Naive thymus-derived CD8-positive, alpha-beta T cell (primary cell): ENCODE measurements around the gene ZNF69. TPM values are rescaled to one million over a fixed set of nuclear protein-coding genes. Genes with fewer than 3 reads are reported as not detected.
A peak's percentile ranks its signal among the peaks of the same experiment; 100 is the strongest.
"Not testable (repeated sequence)": the region's sequence is repeated elsewhere in the genome, so short reads cannot be mapped to it uniquely, and the experiment has no call there.

Experiments used
- ATAC-seq, 2 donors: fragments of 150-1000 bp; cut with Tn5 transposase in 1 of 2; sonication (Bioruptor Pico), chemical (Tn5 transposase) in 1 of 2; 1 replicate in 1 of 2; 2 replicates in 1 of 2; pipeline ENCODE4 v1.10.0; 2021; ENCODE audit warnings: mild to moderate bottlenecking in 2 of 2, moderate library complexity in 2 of 2
- POLR2A ChIA-PET: fragments of 350-600 bp; sonication (Branson Sonifier 250); formaldehyde crosslinking; loops from one replicate; lab custom pipeline; 2021; ENCODE audit warnings: antibody characterized with exemption; lab: Charles Lee
- DNase-seq, 10 donors: peaks; one replicate each; pipeline versions ENCODE4 v3.0.0 to v3.0.0-alpha.2; 2020 to 2022
- H3K27ac Mint-ChIP-seq, 10 donors: one replicate each; pipeline ENCODE4 v1.8.0; 2020 to 2022; ENCODE audit warnings: mild to moderate bottlenecking in 10 of 10, mixed read lengths in 10 of 10, moderate library complexity in 4 of 10, inconsistent platforms in 1 of 10
- H3K27me3 Mint-ChIP-seq, 5 donors: one replicate each; pipeline ENCODE4 v1.8.0; 2021 to 2022; ENCODE audit warnings: mixed read lengths in 5 of 5
- H3K36me3 Mint-ChIP-seq, 3 donors: one replicate each; pipeline ENCODE4 v1.8.0; 2020 to 2022; ENCODE audit warnings: mixed read lengths in 3 of 3, mild to moderate bottlenecking in 2 of 3, inconsistent platforms in 1 of 3
- H3K4me1 Mint-ChIP-seq, 4 donors: one replicate each; pipeline ENCODE4 v1.8.0; 2021 to 2022; ENCODE audit warnings: mixed read lengths in 4 of 4
- H3K4me3 Mint-ChIP-seq, 10 donors: one replicate each; pipeline ENCODE4 v1.8.0; 2020 to 2022; ENCODE audit warnings: mild to moderate bottlenecking in 10 of 10, mixed read lengths in 10 of 10, moderate library complexity in 6 of 10, inconsistent platforms in 1 of 10
- H3K9me3 Mint-ChIP-seq, 9 donors: one replicate each; pipeline ENCODE4 v1.8.0; 2020 to 2022; ENCODE audit warnings: mixed read lengths in 9 of 9, mild to moderate bottlenecking in 3 of 9, inconsistent platforms in 1 of 9, moderate library complexity in 1 of 9
- polyA plus RNA-seq, 3 donors: library from polyadenylated mRNA; unstranded; fragments of 300-500 nt; fragmentation: Illumina TruSeq; gene quantifications; one replicate each; pipeline ENCODE4 v1.2.3, GENCODE V29; 2021
- total RNA-seq, 8 experiments: library from RNA in 2 of 8; stranded (reverse) in 2 of 8; gene quantifications; one replicate each; pipeline ENCODE4 v1.2.3 and lab custom pipeline; 2021 to 2026

The ZNF69 gene
- total RNA-seq, result 10 to 100 TPM; 17.3 to 19.6 TPM
- polyA plus RNA-seq, result 10 to 100 TPM in 1 of 3 donors, 1 to 10 TPM in 2; 4.6 to 10.5 (median 5.0) TPM
- total RNA-seq (lab: John Stamatoyannopoulos, UW), result 3.1 to 21.4 (median 9.4) reads per million in 6 experiments

DNA sequence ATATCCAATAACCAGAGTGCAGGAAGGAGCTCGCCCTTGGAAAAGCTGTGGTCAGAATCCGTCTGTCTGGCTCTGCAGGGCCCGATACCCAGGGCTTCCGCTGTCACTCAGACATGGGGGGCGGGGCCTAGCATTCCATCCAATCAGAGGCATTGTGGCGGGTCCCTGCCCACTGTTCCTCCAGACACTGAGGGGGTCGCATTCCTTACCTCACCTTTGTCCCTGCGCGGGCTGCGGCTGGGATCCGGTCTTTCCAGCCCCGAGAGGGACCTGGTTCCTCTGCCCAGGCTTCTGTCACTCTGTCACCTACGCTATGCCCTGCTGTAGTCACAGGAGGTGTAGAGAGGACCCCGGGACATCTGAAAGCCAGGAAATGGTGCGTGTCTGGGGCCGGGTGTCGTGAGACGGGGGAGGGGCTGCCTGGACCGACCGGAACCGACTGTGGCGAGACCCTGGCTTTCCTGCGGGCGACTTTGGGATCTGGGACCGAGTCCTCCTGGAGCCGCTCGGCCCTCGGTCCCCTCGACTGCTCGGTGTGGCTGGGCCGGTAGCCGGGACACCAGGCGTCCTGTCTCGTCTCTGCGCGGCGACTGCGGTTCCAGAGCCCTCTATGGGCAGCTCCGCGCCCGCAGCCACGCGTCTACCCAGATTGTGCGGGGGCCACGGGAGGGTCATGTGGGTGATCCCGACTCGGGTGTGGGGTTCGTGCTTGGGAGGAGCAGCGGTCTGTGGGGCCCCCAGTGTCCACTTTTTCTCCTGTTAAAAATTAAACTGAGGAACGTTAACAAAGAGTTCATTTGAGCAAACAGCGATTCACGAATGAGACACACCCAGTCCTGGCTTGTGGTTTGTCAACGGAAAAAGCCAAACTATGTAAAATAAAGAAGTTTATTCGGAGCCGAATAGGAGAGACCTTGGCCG, at the start of gene ZNF69:
TSS of gene ZNF69 (plus strand) at position 172 of the 921 bp plus-strand sequence. CDS start at position 314, 142 bp downstream.
- Mint-ChIP-seq H3K36me3 (peaks cover 0 to 7% (median 0%) of the 10 kb centered on the region in 3 donors), H3K4me1 (peaks cover 23 to 42% (median 36%) of the 10 kb centered on the region in 4 donors), H3K27me3 (no peaks in the 10 kb centered on the region), H3K27ac (peak within 1 kb of the TSS; percentile 87 to 96 (median 94)), H3K4me3 (peak within 1 kb of the TSS; percentile 91 to 98 (median 94)), H3K9me3 (peaks cover 0 to 8% (median 0%) of the 10 kb centered on the region in 9 donors)
- peak; percentile 50 to 82 (median 64) for DNase-seq
- POLR2A ChIA-PET, result interaction anchor here (0.5 to 2.2 kb wide), 6 partner anchors 37 to 724 kb away, joined by 3 to 10 read pairs (median 3); partner anchors contain the start of genes ZNF700 and ZNF763
- peak; percentile 91 for ATAC-seq

DNA sequence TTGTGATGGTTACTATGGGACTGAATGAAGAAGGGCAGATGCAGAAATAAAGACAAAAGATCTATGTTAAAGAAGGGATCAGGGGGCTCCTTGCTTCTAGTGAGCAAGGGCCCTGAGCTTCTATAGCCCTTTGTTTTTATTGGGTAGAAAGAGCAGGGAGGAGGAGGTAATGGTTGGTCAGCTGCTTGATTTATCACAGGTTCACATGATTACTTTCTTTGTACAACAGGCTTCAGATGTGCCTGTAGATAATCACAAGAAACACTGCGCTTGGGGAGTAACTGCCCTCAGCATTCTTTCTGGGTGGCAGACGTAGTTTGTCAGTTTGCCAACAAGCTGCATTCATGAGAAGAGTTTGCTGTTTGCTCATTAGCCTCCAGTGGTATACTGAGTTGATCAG, 43.9 kb upstream of the ZNF69 start:
- DNase-seq (no peak), ATAC-seq (no peak)
- peaks cover 0 to 9% (median 0%) of the 10 kb centered on the region in 3 donors for H3K36me3 Mint-ChIP-seq
- peaks cover 4 to 11% (median 7%) of the 10 kb centered on the region in 4 donors for H3K4me1 Mint-ChIP-seq
- POLR2A ChIA-PET, result no interaction called here
- H3K27ac Mint-ChIP-seq, result no peak overlapping the region
- H3K27me3 Mint-ChIP-seq, result no peaks in the 10 kb centered on the region
- peaks cover 0 to 35% (median 13%) of the 10 kb centered on the region in 9 donors for H3K9me3 Mint-ChIP-seq
- no peak overlapping the region for H3K4me3 Mint-ChIP-seq

DNA sequence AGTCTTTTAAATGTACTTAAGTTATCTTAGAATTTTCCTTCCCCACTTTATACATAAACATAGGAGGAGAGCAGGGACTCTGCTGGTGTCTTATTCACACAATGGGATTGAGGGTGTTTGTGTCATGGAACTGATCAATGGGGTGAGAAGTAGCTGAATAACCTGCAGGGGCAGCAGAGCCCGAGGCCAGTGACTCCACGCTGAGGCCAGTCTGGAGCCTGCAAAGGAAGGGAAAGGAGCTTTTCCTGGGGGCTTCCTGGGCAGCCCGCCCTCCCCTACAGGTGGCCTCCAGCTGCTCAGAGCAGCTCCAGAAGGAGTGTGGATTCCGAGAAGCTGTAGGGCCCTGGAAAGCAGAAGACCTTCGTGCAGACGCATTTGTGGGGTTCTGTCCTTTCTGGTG, 40.0 kb upstream of the ZNF69 start:
- H3K27me3 Mint-ChIP-seq, ATAC-seq, DNase-seq, POLR2A ChIA-PET: not testable (repeated sequence)
- H3K27ac Mint-ChIP-seq, result peak overlapping the region in 5 of 10 donors; percentile 42 to 97 (median 95)
- peak overlapping the region in 8 of 10 donors; percentile 36 to 96 (median 88) for H3K4me3 Mint-ChIP-seq
- H3K36me3 Mint-ChIP-seq, result peaks cover 0 to 22% (median 20%) of the 10 kb centered on the region in 3 donors
- H3K4me1 Mint-ChIP-seq, result peaks cover 12 to 37% (median 23%) of the 10 kb centered on the region in 4 donors
- H3K9me3 Mint-ChIP-seq, result peaks cover 0 to 12% (median 4%) of the 10 kb centered on the region in 9 donors

DNA sequence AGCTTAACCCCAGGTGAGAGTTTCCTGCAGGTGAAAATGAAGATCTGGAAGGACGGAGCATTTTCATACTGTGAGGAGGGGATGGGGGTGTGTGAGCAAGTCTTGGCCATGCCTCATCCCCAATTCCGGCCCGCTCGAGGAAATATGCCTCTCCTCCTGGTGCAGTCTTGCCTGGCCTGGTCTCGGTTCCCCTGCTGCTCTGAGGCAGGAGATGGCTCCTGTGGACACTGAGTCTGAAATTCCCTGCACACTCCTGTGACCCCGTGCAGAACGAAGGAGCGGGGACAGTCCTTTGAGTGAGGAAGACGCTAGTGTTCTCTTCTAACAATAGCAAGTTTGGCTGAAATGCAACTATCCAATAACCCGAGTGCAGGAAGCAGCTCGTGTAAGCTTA, 39.4 kb upstream of the ZNF69 start:
- DNase-seq, result no peak

DNA sequence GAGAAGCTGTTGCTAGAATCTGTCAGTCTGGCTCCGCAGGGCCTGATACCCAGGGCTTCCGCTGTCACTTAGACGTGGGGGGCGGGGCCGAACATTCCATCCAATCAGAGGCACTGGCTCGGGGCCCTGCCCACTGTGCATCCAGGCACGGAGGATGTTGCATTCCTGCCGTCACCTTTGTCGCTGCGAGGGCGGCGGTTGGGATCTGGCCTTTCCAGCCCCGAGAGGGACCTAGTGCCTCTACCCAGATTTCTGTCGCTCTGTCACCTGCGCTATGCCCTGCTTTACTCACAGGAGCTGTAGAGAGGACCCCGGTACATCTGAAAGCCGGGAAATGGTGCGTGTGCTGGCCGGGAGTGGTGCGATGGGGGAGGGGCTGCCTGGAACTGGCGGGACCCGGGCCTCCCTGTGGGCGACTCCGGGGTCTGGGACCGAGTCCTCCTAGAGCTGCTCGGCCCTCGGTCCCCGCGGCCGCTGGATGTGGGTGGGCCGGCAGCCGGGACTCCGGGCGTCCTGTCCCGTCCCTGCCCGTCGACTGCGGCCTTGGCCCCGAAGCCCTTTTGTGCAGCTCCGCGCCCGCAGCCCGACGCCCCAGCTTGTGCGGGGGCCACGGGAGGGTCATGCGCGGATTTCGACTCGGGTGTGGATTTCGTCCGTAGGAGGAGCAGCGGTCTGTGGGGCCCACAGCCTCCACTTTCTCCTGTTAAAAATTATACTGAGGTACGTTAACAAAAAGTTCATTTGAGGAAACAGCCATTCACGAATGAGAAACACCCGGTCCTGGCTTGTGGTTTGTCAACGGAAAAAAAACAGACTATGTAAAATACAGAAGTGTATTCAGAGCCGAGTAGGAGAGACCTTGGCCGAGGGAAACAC, 38.8 kb upstream of the ZNF69 start, which contains the start of gene ZNF439:
TSS of gene ZNF439 (plus strand) at position 133 of the 876 bp plus-strand sequence. CDS start at position 275, 142 bp downstream.
- peak; percentile 99 to 100 for ATAC-seq
- peak; percentile 83 to 96 (median 89) for DNase-seq
- H3K4me3 Mint-ChIP-seq, result peak within 1 kb of the TSS; percentile 84 to 96 (median 93)
- H3K4me1 Mint-ChIP-seq, result peaks cover 12 to 37% (median 23%) of the 10 kb centered on the region in 4 donors
- H3K27me3 Mint-ChIP-seq, result no peaks in the 10 kb centered on the region
- H3K36me3 Mint-ChIP-seq, result peaks cover 0 to 30% (median 20%) of the 10 kb centered on the region in 3 donors
- peaks cover 0 to 18% (median 0%) of the 10 kb centered on the region in 9 donors for H3K9me3 Mint-ChIP-seq
- H3K27ac Mint-ChIP-seq, result peak within 1 kb of the TSS; percentile 76 to 97 (median 94)
- POLR2A ChIA-PET, result interaction anchor here (0.7 to 1.3 kb wide), 8 partner anchors 24 to 485 kb away, joined by 3 to 7 read pairs (median 4); partner anchors contain the start of genes ZNF440, ZNF441, ZNF491 and ZNF563

More for the DNA sequence above, 39.4 kb upstream of the ZNF69 start:
- Mint-ChIP-seq H3K27ac (peak overlapping the region; percentile 76 to 97 (median 94)), H3K9me3 (peaks cover 0 to 15% (median 2%) of the 10 kb centered on the region in 9 donors), H3K4me1 (peaks cover 12 to 37% (median 23%) of the 10 kb centered on the region in 4 donors), H3K4me3 (peak overlapping the region; percentile 84 to 96 (median 93)), H3K36me3 (peaks cover 0 to 24% (median 20%) of the 10 kb centered on the region in 3 donors), H3K27me3 (no peaks in the 10 kb centered on the region)
- no peak for ATAC-seq
- POLR2A ChIA-PET, result interaction anchor here (0.7 to 1.3 kb wide), 7 partner anchors 35 to 485 kb away, joined by 3 to 7 read pairs (median 4); partner anchors contain the start of genes ZNF440, ZNF441, ZNF491 and ZNF563

DNA sequence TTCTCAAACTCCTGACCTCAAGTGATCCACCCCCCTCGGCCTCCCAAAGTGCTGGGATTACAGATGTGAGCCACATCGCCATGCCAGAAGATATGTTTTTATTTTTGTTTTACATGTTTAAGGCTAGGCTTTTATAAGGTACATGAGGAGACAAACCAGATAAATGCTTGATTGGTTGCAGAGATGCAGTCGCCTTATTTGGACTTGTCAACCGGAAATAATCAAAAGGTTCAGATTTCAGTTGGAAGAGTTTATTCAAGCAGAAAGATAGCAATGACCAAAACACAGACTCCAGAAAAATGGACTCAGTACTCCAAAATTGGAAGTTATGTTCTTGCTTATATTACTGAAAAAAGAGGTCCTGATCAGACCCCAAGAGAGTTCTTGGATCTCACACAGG, 37.3 kb upstream of the ZNF69 start:
- Mint-ChIP-seq H3K27ac (peak overlapping the region in 1 of 10 donors; percentile 49), H3K36me3 (peaks cover 5 to 40% (median 28%) of the 10 kb centered on the region in 3 donors)
- ATAC-seq, result not testable (repeated sequence)

DNA sequence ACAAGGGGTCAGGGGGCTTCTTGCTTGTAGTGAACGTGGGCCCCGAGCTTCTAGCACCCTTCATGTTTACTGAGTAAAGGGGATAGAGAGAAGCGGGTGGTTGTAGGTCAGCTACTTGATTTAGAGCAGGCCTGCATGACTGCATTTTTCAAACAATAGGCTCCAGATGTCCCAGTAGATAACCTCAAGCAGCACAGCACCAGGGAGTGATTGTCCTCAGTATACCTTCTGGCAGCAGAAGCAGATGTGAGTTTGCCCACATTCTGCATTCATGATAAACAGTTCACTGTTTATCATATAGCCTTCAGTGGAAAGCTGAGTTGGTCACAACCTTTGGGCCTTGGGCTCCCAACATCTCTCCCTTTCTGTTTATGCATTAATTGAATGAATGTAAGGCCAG, 34.2 kb upstream of the ZNF69 start:
- DNase-seq, result no peak
- Mint-ChIP-seq H3K27ac (no peak overlapping the region), H3K9me3 (peaks cover 0 to 61% (median 32%) of the 10 kb centered on the region in 9 donors), H3K4me1 (peaks cover 10 to 35% (median 18%) of the 10 kb centered on the region in 4 donors), H3K27me3 (no peaks in the 10 kb centered on the region), H3K4me3 (no peak overlapping the region), H3K36me3 (peaks cover 33 to 68% (median 40%) of the 10 kb centered on the region in 3 donors)
- POLR2A ChIA-PET, result interaction anchor here (0.6 kb wide), 1 partner anchor 502 kb away, joined by 5 read pairs; no protein-coding TSS in a partner anchor
- no peak for ATAC-seq

More for the DNA sequence above, 37.3 kb upstream of the ZNF69 start:
- peak overlapping the region in 7 of 10 donors; percentile 84 to 96 (median 92) for H3K4me3 Mint-ChIP-seq
- DNase-seq, POLR2A ChIA-PET, H3K27me3 Mint-ChIP-seq: not testable (repeated sequence)
- peaks cover 0 to 30% (median 6%) of the 10 kb centered on the region in 9 donors for H3K9me3 Mint-ChIP-seq
- peaks cover 12 to 37% (median 23%) of the 10 kb centered on the region in 4 donors for H3K4me1 Mint-ChIP-seq

DNA sequence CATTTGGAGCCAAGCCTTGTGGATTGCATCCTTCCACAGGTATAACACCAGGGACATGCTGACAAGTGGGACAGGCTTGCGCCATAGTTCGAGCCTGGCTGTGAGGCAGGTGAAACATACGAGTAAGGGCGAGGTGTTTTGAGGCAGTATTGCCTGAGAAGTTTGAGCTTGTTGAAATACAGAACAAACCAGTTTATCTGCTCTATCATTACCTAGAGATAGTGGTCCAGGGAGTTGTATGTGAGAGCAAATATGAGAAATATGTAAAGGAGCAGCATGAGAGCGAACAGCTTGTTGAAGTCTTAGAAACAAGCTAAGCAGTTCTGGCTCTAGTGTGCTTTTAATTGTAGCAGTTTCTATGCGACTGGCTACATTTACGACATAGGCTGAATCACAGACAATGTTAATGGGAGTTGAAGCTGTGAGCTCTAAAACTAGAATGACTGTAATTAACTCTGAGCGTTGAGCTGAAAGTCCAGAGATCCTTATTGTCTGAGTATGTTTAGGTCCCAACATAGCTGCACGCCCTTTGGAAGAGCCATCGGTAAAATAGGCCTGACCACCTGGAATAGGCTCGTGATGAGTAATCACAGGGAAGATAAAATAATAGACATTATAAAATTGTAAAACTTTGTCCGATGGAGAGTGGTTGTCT, 30.9 kb upstream of the ZNF69 start:
- POLR2A ChIA-PET, result no interaction called here
- peaks cover 36 to 82% (median 61%) of the 10 kb centered on the region in 3 donors for H3K36me3 Mint-ChIP-seq
- H3K27ac Mint-ChIP-seq, result peak overlapping the region in 1 of 10 donors; percentile 25
- no peak for DNase-seq
- H3K27me3 Mint-ChIP-seq, result no peaks in the 10 kb centered on the region
- peaks cover 0 to 5% (median 1%) of the 10 kb centered on the region in 4 donors for H3K4me1 Mint-ChIP-seq
- ATAC-seq, result no peak
- H3K4me3 Mint-ChIP-seq, result peak overlapping the region in 1 of 10 donors; percentile 24
- peaks cover 0 to 85% (median 57%) of the 10 kb centered on the region in 9 donors for H3K9me3 Mint-ChIP-seq

DNA sequence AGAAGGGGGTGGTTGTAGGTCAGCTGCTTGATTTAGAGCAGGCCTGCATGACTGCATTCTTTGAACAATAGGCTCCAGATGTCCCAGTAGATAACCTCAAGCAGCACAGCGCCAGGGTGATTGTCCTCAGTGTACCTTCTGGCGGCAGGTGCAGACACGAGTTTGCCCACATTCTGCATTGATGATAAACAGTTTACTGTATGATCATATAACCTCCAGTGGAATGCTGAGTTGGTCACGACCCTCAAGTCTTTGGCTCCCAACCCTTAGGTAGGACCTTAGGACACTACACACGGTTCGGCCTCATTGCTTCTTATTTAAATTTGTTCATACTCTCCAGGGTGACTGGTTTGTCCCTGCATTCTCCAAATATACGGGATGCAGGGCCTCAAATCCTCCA, 26.9 kb upstream of the ZNF69 start:
- peaks cover 0 to 3% (median 1%) of the 10 kb centered on the region in 4 donors for H3K4me1 Mint-ChIP-seq
- H3K4me3 Mint-ChIP-seq, result no peak overlapping the region
- H3K9me3 Mint-ChIP-seq, result peaks cover 0 to 99% (median 51%) of the 10 kb centered on the region in 9 donors
- no peak overlapping the region for H3K27ac Mint-ChIP-seq
- H3K36me3 Mint-ChIP-seq, result peaks cover 40 to 91% (median 85%) of the 10 kb centered on the region in 3 donors
- H3K27me3 Mint-ChIP-seq, result no peaks in the 10 kb centered on the region
- DNase-seq (no peak), ATAC-seq (no peak)
- POLR2A ChIA-PET, result no interaction called here

DNA sequence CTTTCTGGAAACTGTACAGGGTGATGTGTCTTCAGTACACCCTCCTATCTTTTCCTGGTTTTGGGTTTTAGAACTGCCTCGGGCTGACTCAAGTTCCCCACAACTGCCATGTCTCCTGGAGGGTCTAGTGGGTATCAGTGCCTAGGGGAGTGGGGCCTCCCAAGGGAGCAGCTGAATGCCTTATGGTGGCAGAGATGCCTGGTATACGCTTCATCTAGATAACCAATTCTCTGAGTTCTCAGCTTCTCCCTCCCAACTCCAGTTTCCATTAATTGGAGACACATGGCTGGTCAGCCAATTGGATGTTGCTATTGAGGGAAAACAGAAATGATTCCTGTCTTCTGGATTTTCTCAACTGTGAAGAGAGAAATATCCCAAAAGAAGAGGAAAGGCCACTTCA, 26.3 kb upstream of the ZNF69 start:
- POLR2A ChIA-PET, result no interaction called here
- Mint-ChIP-seq H3K4me3 (no peak overlapping the region), H3K9me3 (peaks cover 0 to 99% (median 49%) of the 10 kb centered on the region in 9 donors), H3K36me3 (peaks cover 40 to 91% (median 84%) of the 10 kb centered on the region in 3 donors), H3K27ac (no peak overlapping the region), H3K4me1 (peaks cover 0 to 3% (median 0%) of the 10 kb centered on the region in 4 donors), H3K27me3 (no peaks in the 10 kb centered on the region)
- ATAC-seq (no peak), DNase-seq (no peak)

DNA sequence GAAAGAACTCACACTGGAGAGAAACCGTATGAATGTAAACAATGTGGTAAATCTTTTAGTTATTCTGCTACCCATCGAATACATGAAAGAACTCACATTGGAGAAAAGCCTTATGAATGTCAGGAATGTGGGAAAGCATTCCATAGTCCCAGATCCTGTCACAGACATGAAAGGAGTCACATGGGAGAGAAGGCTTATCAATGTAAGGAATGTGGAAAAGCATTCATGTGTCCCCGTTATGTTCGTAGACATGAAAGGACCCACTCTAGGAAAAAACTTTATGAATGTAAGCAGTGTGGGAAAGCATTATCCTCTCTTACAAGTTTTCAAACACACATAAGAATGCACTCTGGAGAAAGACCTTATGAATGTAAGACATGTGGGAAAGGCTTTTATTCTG, 19.8 kb upstream of the ZNF69 start:
- H3K9me3 Mint-ChIP-seq, result peaks cover 0 to 97% (median 59%) of the 10 kb centered on the region in 9 donors
- DNase-seq, H3K4me1 Mint-ChIP-seq, H3K27me3 Mint-ChIP-seq, POLR2A ChIA-PET, H3K27ac Mint-ChIP-seq, ATAC-seq, H3K4me3 Mint-ChIP-seq: not testable (repeated sequence)
- H3K36me3 Mint-ChIP-seq, result peaks cover 49 to 88% (median 71%) of the 10 kb centered on the region in 3 donors
